Mesodermal cell (in vitro differentiated cells): ENCODE data around the gene FHOD3.

Experiments
- H3K27ac ChIP-seq: 2 replicates; pipeline ENCODE4 v1.7.0; 2013; ENCODE audit warnings: mild to moderate bottlenecking, low read depth, low read length, moderate library complexity; ENCODE audit not compliant: severe bottlenecking
- H3K36me3 ChIP-seq: 2 replicates; pipeline ENCODE4 v1.7.1; 2013; ENCODE audit warnings: mild to moderate bottlenecking, low read length, moderate library complexity; ENCODE audit not compliant: control insufficient read depth, insufficient read depth
- H3K4me1 ChIP-seq: one replicate; pipeline ENCODE4 v1.7.1; 2013; ENCODE audit warnings: mild to moderate bottlenecking, low read length; ENCODE audit not compliant: insufficient read depth, control insufficient read depth, poor library complexity, severe bottlenecking
- H3K4me3 ChIP-seq: 2 replicates; pipeline ENCODE4 v1.7.0; 2013; ENCODE audit warnings: low read length, control low read depth, mild to moderate bottlenecking; ENCODE audit not compliant: insufficient read depth, poor library complexity, severe bottlenecking; ENCODE audit errors: extremely low read depth
- H3K9me3 ChIP-seq: 2 replicates; pipeline ENCODE4 v1.7.1; 2013; ENCODE audit warnings: mild to moderate bottlenecking, low read length, moderate library complexity; ENCODE audit not compliant: control insufficient read depth
- WGBS, 2 experiments: methylation state at CpG; one replicate each; pipeline ENCODE4 v1.1.5; 2013; ENCODE audit warnings: missing lambda C conversion rate in 2 of 2; ENCODE audit not compliant: insufficient coverage in 2 of 2; 5-methylcytosine and 5-hydroxymethylcytosine counted together

The FHOD3 gene

DNA sequence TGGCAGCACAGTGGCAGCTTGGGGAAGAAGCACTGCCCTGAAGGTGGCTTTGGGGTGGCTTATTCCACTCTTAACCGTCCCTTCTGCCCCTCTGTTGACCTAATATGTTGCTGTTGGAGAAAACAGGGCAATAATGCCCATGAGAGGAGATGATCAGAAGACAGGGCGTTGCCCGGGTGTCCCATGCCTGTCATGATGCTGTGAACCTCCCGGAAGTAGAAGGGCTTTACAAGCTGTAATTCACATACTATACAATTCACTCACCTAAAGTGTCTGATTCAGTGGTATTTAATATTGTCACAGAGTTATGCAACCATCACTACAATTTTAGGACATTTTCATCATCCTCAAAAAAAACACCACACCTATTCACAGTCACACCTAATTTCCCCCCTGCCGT is 112.3 kb downstream of the FHOD3 start:
- Histone ChIP-seq H3K27ac (no peak overlapping the region), H3K36me3 (no peaks in the 10 kb centered on the region), H3K4me3 (no peak overlapping the region), H3K9me3 (no peaks in the 10 kb centered on the region), H3K4me1 (no peaks in the 10 kb centered on the region)
- WGBS, 2 experiments: 29% methylated on average over 1 of the region's 5 CpGs; no CpG with 5 or more reads in 1 of the 2 experiments

DNA sequence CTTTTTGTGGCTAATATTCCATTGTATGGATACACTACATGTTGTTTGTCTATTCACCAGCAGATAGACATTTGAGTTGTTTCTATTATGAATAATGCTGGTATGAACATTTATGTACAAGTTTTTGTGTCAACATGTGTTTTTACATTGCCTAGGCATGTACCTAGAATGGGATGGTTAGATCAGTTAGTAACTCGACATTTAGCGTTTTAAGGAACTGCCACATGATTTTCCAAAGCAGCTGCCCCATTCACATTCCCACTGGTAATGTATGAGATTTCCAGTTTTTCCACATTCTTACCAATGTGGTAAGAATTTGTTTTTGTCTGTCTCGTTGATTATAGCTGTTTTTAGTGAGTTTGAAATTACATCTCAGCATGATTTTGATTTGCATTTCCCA is 112.8 kb downstream of the FHOD3 start:
- no peaks in the 10 kb centered on the region for H3K4me1 ChIP-seq
- 83 to 100% methylated on average over 1 to 2 of the region's 3 CpGs for WGBS, 2 experiments
- H3K27ac ChIP-seq: no peak overlapping the region

DNA sequence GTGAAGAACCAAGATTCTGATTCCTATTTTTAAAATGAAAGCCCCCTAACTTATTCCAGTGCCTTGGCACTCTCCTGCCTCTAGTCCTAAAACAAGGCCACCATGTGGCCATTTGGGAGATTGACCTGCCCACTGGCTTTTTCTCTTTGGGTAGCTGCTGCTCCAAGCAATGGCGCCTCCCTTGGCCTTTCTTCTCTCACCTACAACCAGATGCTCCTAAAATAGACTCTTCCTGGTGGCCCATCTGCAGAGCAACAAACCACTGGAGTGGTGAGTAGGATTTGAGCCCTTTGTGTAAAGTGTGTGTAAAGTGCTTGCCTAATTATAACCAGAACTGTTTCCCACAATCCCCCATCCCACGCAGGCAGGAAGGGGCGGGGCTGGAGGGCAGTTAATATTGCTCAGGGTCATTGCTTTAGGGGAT is 114.2 kb downstream of the FHOD3 start:
- Histone ChIP-seq H3K27ac (no peak overlapping the region), H3K4me1 (no peaks in the 10 kb centered on the region), H3K4me3 (no peak overlapping the region), H3K36me3 (no peaks in the 10 kb centered on the region), H3K9me3 (no peaks in the 10 kb centered on the region)
- 80% methylated on average over 1 of the region's 3 CpGs; no CpG with 5 or more reads in 1 of the 2 experiments for WGBS, 2 experiments

More for the DNA sequence above, 112.8 kb downstream of the FHOD3 start:
- no peak overlapping the region for H3K4me3 ChIP-seq
- no peaks in the 10 kb centered on the region for H3K36me3 ChIP-seq
- no peaks in the 10 kb centered on the region for H3K9me3 ChIP-seq

DNA sequence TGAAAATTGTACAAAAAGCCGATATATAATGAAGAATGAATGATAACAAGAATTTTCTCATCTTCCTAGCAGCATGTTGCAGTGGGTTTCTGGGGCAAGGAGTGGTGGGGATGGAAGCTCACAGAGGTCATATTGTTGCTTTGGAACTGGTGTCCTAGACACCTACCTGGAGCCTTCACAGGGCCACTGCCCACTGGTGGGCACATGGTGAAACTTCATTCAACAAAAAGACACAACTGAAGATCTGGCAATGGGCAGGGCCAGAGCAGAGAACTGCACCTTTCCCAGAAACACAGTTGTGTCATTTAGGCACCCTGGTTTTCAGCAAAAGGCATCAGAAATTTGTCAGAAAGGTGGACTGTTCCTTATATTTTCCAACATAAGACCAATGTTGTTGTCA is 115.3 kb downstream of the FHOD3 start:
- Histone ChIP-seq H3K4me1 (no peaks in the 10 kb centered on the region), H3K4me3 (no peak overlapping the region), H3K9me3 (no peaks in the 10 kb centered on the region), H3K36me3 (no peaks in the 10 kb centered on the region), H3K27ac (no peak overlapping the region)
- WGBS, 2 experiments: 100% methylated on average over 1 of the region's 1 CpG

DNA sequence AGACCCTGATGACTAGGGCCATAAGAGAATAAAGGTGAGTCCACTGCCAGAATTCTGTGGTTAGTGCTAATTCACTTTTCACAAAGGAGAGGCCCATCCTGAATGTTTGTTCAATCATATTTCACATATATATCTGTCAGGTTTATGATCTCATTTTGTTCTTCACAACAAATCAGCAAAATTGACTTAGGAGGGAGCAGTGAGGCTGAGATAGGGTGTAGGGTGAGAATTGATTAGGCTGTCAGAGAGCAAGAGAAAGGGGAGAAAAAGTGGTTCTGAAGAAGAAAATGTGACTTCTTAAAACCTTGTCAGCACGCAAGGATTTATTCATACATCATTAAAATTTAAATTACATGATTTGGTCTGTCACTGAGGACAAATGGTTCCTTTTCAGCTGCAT is 117.7 kb downstream of the FHOD3 start:
- Histone ChIP-seq H3K9me3 (no peaks in the 10 kb centered on the region), H3K36me3 (no peaks in the 10 kb centered on the region), H3K27ac (no peak overlapping the region), H3K4me3 (no peak overlapping the region), H3K4me1 (no peaks in the 10 kb centered on the region)
- WGBS, 2 experiments: no CpG with 5 or more reads among the region's 1 CpG

DNA sequence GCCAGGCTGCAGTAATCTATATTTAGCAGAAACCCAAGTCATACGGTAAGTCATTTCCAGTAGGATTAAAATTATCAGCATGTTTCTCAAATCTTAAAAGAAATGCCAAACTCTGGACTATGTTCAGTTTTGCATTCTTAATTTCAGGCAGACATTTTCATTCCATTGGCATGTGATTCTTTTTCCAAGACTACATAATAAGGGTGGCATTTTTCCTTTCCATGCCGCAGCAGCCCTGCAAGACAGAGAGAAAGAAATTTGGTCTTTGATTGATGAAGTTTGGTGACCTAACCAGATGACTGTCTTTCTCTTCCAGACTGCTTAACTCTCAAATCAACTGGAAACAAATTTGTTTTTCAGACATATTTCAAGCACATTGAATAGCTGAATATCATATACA is 118.1 kb downstream of the FHOD3 start:
- 86 to 100% methylated on average over 1 of the region's 2 CpGs for WGBS, 2 experiments
- H3K4me3 ChIP-seq: no peak overlapping the region
- peaks cover 1% of the 10 kb centered on the region for H3K4me1 ChIP-seq
- no peaks in the 10 kb centered on the region for H3K36me3 ChIP-seq
- H3K9me3 ChIP-seq: no peaks in the 10 kb centered on the region
- H3K27ac ChIP-seq: no peak overlapping the region

DNA sequence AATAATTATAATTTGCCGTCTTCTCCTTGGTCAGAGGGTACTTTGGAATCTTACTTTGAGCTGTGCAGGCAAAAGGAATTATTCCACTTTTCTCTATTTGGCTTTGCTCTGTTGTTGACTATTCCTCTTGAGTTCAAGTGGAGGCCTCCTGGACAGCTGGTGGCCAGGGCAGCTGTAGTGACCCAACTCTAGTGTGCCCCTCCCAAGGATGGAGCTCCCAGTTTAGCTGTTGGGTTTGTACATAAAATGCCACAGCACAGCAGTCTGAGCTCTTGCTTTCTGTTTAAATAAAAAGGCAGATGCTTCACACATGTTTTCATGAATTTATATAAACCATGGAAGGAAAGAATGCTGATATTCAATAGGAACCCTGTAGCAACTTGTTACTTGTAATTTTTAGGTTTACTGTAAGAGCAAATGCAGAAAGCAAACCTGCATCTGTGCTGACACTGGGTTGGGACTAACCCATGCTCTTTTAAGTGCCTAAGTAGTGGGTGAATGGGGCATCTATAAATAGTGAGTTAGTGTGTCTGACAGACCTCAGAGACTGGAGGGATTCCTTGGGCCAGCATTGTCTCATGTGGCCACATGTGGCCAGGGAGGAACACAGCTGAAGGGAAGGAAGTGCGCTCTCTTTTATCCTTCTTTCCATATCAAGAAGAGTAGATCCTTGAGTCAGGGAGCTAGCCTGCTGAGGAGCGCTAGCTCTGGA is 121.8 kb downstream of the FHOD3 start:
- 100% methylated on average over 1 of the region's 3 CpGs for WGBS, 2 experiments
- Histone ChIP-seq H3K4me1 (peaks cover 3% of the 10 kb centered on the region), H3K9me3 (no peaks in the 10 kb centered on the region), H3K4me3 (no peak overlapping the region), H3K36me3 (no peaks in the 10 kb centered on the region), H3K27ac (no peak overlapping the region)

DNA sequence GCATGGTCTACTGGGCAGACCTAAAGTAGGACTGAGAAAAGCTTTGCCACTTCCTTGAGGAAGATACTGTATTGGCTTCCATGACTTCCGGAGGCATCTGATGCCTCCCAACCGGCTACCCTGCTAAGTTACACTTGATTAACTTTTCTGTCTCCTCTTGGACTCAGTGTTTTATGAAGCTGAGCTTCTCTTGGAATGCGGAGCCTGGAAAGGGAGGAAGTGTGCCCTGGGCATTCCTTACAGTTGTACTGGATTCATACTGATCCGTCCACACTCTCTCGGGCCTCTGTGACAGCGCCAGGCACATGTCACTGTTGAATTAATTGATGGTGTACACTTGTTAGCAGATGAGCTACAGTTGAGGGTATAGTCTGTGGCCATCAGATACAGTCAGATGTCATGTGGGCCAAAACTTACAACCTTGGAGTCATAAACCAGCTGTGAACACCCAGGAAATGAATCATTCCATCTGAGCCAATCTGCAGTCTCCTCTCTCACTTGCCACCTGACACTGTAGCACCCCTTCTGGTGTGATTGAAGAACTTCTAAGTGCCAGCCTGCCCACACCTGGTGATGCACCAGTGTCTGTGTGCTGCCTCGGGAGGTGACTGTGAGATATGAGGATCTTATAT is 122.5 kb downstream of the FHOD3 start:
- H3K36me3 ChIP-seq: no peaks in the 10 kb centered on the region
- H3K27ac ChIP-seq: no peak overlapping the region
- 93 to 94% methylated on average over 6 to 7 of the region's 7 CpGs for WGBS, 2 experiments

DNA sequence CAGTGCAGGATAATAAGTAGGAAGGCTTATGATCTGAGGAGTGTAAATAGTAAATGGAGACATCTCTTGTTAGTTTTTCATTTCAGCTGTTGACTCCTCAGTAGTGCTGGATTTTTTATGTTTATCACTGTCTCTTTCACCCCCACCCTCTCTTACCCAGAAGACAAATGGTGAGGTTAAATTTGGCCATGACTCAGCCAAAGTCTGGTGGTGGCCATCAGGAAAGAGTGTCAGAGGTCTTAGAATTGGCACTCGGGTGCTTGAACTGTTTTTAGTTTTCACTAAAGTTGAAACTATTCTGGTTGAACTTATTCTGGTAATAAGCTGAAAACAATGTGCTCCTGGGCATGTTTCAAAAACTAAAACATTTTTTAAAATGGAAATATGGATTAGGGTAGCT is 123.3 kb downstream of the FHOD3 start:
- Histone ChIP-seq H3K27ac (no peak overlapping the region), H3K9me3 (no peaks in the 10 kb centered on the region), H3K4me3 (no peak overlapping the region), H3K36me3 (no peaks in the 10 kb centered on the region), H3K4me1 (peaks cover 3% of the 10 kb centered on the region)
- 100% methylated on average over 1 of the region's 1 CpG; no CpG with 5 or more reads in 1 of the 2 experiments for WGBS, 2 experiments

More for the DNA sequence above, 122.5 kb downstream of the FHOD3 start:
- no peaks in the 10 kb centered on the region for H3K9me3 ChIP-seq
- H3K4me1 ChIP-seq: peaks cover 3% of the 10 kb centered on the region
- H3K4me3 ChIP-seq: no peak overlapping the region

DNA sequence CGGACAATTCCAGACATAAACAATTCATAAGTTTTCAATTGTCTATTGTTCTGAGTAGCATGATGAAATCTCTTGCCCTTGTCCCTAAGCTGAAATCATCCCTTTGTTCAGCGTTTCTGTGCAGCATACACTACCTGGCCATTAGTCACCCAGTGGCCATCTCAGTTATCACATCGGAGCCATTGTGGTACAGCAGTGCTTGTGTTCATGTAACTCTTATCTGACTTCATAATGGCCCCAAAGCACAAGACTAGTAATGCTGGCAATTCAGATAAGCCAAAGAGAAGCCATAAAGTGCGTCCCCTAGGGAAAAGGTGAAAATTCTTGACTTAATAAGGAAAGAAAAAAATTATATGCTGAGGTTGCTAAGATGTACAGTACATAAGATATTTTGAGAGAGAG is 127.2 kb downstream of the FHOD3 start:
- Histone ChIP-seq H3K36me3 (no peaks in the 10 kb centered on the region), H3K9me3 (no peaks in the 10 kb centered on the region), H3K27ac (no peak overlapping the region), H3K4me1 (peaks cover 8% of the 10 kb centered on the region), H3K4me3 (no peak overlapping the region)
- 92 to 100% methylated on average over 2 to 3 of the region's 4 CpGs for WGBS, 2 experiments

DNA sequence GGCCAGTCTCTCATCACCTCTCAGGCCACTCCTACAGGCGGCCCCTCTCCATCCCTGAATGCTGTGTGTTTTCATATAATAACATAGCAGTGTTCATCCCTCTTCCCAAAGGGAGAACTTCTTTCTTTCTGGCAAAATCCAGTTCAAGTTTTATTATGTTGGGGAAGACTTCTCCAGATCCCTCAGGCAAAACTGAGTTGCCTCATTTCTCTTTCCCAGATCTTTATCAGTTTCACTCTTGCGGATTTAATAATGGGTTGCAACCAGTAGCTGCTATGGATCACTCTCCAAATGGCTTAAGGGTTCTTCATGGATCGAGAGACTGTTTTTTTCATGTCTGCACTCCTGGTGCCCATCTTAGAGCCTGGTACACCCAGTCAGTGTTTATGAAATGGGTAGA is 129.9 kb downstream of the FHOD3 start:
- 71 to 87% methylated on average over 1 to 2 of the region's 3 CpGs for WGBS, 2 experiments
- no peak overlapping the region for H3K4me3 ChIP-seq
- peaks cover 5% of the 10 kb centered on the region for H3K4me1 ChIP-seq
- H3K36me3 ChIP-seq: no peaks in the 10 kb centered on the region
- H3K9me3 ChIP-seq: no peaks in the 10 kb centered on the region
- H3K27ac ChIP-seq: no peak overlapping the region
